PC-9 (cell line): ENCODE data around the gene PSMB7. TPM values are rescaled to one million over a fixed set of nuclear protein-coding genes. Genes with fewer than 3 reads are reported as not detected.

Experiments used
- BruUV-seq: library from RNA; stranded (reverse); fragments of 400-500 nt; replicated peaks from 2 replicates; lab custom pipeline; 2021; lab: Mats Ljungman, UMichigan
- CTCF ChIA-PET: fragments of 300-600 bp; sonication (Branson Sonifier 250); formaldehyde crosslinking; loops from one replicate; lab custom pipeline; 2022; ENCODE audit warnings: antibody characterized with exemption; lab: Charles Lee
- POLR2A ChIA-PET: fragments of 300-600 bp; sonication (Branson Sonifier 250); formaldehyde crosslinking; loops from one replicate; lab custom pipeline; 2022; ENCODE audit warnings: antibody characterized with exemption; ENCODE audit not compliant: unreplicated experiment; lab: Charles Lee
- DNase-seq, 2 experiments: peaks; one replicate each; pipeline versions ENCODE4 v3.0.0 to v3.0.0-alpha.2; 2015 to 2022; ENCODE audit warnings: mixed read lengths in 1 of 2
- H2AFZ ChIP-seq: fragments of 200-600 bp; sonication (generic); 2 replicates; pipeline ENCODE4 v1.8.1; 2017; ENCODE audit warnings: antibody characterized with exemption
- H3F3A ChIP-seq: fragments of 200-600 bp; sonication (generic); 2 replicates; pipeline ENCODE4 v1.8.1; 2017; ENCODE audit warnings: antibody characterized with exemption, mild to moderate bottlenecking, low read depth; ENCODE audit not compliant: insufficient read depth
- H3K27ac ChIP-seq: fragments of 200-600 bp; sonication (generic); 2 replicates; pipeline ENCODE4 v1.6.1; 2016; ENCODE audit warnings: mixed run types
- H3K27me3 ChIP-seq: fragments of 200-600 bp; sonication (generic); 2 replicates; pipeline ENCODE4 v1.6.1; 2016; ENCODE audit warnings: low read depth, mixed run types; ENCODE audit not compliant: insufficient read depth
- H3K36me3 ChIP-seq: fragments of 200-600 bp; sonication (generic); 2 replicates; pipeline ENCODE4 v1.6.1; 2016; ENCODE audit warnings: low read depth, mixed run types
- H3K4me1 ChIP-seq: fragments of 200-600 bp; sonication (generic); replicated peaks from 2 replicates; pipeline ENCODE4 v1.6.1; 2016; ENCODE audit warnings: mixed run types; ENCODE audit not compliant: insufficient read depth
- H3K4me2 ChIP-seq: fragments of 200-600 bp; sonication (generic); 2 replicates; pipeline ENCODE4 v1.6.1; 2017; ENCODE audit warnings: mixed run types
- H3K4me3 ChIP-seq: fragments of 200-600 bp; sonication (generic); 2 replicates; pipeline ENCODE4 v1.6.1; 2016; ENCODE audit warnings: mixed run types
- H3K79me2 ChIP-seq: fragments of 200-600 bp; sonication (generic); 2 replicates; pipeline ENCODE4 v1.6.1; 2017; ENCODE audit warnings: low read depth, mixed run types
- H3K9me2 ChIP-seq: fragments of 200-600 bp; sonication (generic); 2 replicates; pipeline ENCODE4 v1.8.1; 2017; ENCODE audit warnings: mild to moderate bottlenecking; ENCODE audit not compliant: insufficient read depth
- H3K9me3 ChIP-seq: fragments of 200-600 bp; sonication (generic); 2 replicates; pipeline ENCODE4 v1.8.1; 2016; ENCODE audit warnings: low read depth; ENCODE audit not compliant: insufficient read depth
- H4K20me1 ChIP-seq: fragments of 200-600 bp; sonication (generic); 2 replicates; pipeline ENCODE4 v1.8.1; 2017; ENCODE audit not compliant: insufficient read depth
- EZH2 ChIP-seq: fragments of 200-600 bp; sonication (generic); IDR thresholded peaks from 2 replicates; pipeline ENCODE4 v1.8.0; 2017; ENCODE audit warnings: antibody characterized with exemption, low read depth
- intact Hi-C: fragments of 100-400 bp; cut with micrococcal nuclease; formaldehyde crosslinking; loops from one replicate; pipeline ENCODE4 v1.10.0; 2022; ENCODE audit not compliant: unreplicated experiment
- total RNA-seq: library from RNA; stranded (reverse); gene quantifications from 2 replicates; pipeline ENCODE4 v1.2.3, GENCODE V29; 2021
- TF ChIP-seq, protein P1 (sequence below): fragments of 200-600 bp; sonication (generic); conservative IDR thresholded peaks from 2 replicates; pipeline ENCODE4 v1.6.1; 2017; ENCODE audit warnings: mixed run types, antibody characterized with exemption, mild to moderate bottlenecking, moderate library complexity

PSMB7 gene
- total RNA-seq, 1 experiment from 2014 or later = 359 TPM

DNA sequence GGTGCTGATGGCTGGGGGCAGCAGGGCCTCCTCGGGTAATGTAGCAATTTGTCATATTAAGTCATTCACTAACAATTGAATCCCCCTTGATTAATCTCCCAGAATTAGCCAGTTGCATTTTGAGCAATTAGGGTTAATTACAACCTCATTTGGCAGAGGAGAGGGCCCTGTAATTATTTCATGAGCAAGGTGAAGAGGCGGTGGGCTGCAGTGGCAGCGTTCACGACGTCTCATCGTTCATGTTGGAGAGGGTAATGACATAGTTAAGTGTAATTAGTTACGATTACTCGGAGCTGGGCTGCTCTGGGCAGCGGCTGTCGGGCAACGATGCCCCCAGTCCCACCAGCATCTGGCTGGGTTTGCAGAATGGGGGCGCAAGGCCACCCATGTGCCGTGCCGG lies 111.5 kb downstream of the PSMB7 start:
- peaks cover 46% of the 10 kb centered on the region for H3K4me1 ChIP-seq
- no TSS peak for BruUV-seq
- H3K9me2 ChIP-seq = no peaks in the 10 kb centered on the region
- no peak for TF ChIP-seq EZH2
- TF ChIP-seq, protein P1, sequence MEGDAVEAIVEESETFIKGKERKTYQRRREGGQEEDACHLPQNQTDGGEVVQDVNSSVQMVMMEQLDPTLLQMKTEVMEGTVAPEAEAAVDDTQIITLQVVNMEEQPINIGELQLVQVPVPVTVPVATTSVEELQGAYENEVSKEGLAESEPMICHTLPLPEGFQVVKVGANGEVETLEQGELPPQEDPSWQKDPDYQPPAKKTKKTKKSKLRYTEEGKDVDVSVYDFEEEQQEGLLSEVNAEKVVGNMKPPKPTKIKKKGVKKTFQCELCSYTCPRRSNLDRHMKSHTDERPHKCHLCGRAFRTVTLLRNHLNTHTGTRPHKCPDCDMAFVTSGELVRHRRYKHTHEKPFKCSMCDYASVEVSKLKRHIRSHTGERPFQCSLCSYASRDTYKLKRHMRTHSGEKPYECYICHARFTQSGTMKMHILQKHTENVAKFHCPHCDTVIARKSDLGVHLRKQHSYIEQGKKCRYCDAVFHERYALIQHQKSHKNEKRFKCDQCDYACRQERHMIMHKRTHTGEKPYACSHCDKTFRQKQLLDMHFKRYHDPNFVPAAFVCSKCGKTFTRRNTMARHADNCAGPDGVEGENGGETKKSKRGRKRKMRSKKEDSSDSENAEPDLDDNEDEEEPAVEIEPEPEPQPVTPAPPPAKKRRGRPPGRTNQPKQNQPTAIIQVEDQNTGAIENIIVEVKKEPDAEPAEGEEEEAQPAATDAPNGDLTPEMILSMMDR = no peak
- no peak for DNase-seq
- H3K27me3 ChIP-seq = no peaks in the 10 kb centered on the region
- intact Hi-C loops = no loop called here
- peaks cover 10% of the 10 kb centered on the region; the same call in 1 of the 2 replicates for H3K79me2 ChIP-seq
- ChIA-PET CTCF (no interaction called here), POLR2A (no interaction called here)
- H2AFZ ChIP-seq = no peak overlapping the region
- H3K36me3 ChIP-seq = no peaks in the 10 kb centered on the region; the same call in 1 of the 2 replicates
- no peak overlapping the region for H3K27ac ChIP-seq
- H3F3A ChIP-seq = peaks cover 26% of the 10 kb centered on the region
- H3K4me3 ChIP-seq = no peak overlapping the region
- H4K20me1 ChIP-seq = no peaks in the 10 kb centered on the region
- H3K4me2 ChIP-seq = no peak overlapping the region
- no peaks in the 10 kb centered on the region for H3K9me3 ChIP-seq

Other genes with a start within 250 kb of the PSMB7 start
- 48.1 and 57.9 TPM in 2 replicates for gene NEK6, start 157.5 kb downstream of the PSMB7 start, total RNA-seq
- gene ADGRD2, start 35.0 kb upstream of the PSMB7 start, total RNA-seq = not detected in 2 replicates
- 0.13 and 0.15 TPM in 2 replicates for gene NR5A1, start 92.0 kb upstream of the PSMB7 start, total RNA-seq